Measurements from ENCODE around the gene MB21D2.

Gene MB21D2

GRCh38 chr3:192883512-192883911 is 34.1 kb downstream of the MB21D2 start:
- in situ Hi-C loops (cut with HindIII; ENCODE audit: low pct_ligation_motif_present, low sequenced_read_pairs) = no loop called here
- Histone ChIP-seq H3K27ac (peak overlapping the region; percentile 94), H3K4me3 (ENCODE audit: low read depth, low read length) (no peak overlapping the region), H3K36me3 (replicated peaks) (no peaks in the 10 kb centered on the region), H3K27me3 (replicated peaks) (no peaks in the 10 kb centered on the region)
- no peak for DNase-seq
- TF ChIP-seq CTCF (IDR thresholded peaks at IDR 0.05; ENCODE audit: low read depth, low read length, missing control alignments) = no peak

GRCh38 chr3:192881159-192881786 is 36.4 kb downstream of the MB21D2 start:
- no peaks in the 10 kb centered on the region for H3K36me3 ChIP-seq (replicated peaks)
- in situ Hi-C loops (cut with HindIII; ENCODE audit: low pct_ligation_motif_present, low sequenced_read_pairs) = no loop called here
- no peak overlapping the region for H3K27ac ChIP-seq
- no peak overlapping the region for H3K4me3 ChIP-seq (ENCODE audit: low read depth, low read length)
- no peaks in the 10 kb centered on the region for H3K27me3 ChIP-seq (replicated peaks)
- no peak for TF ChIP-seq CTCF (IDR thresholded peaks at IDR 0.05; ENCODE audit: low read depth, low read length, missing control alignments)
- DNase-seq = no peak

GRCh38 chr3:192880313-192880712 is 37.3 kb downstream of the MB21D2 start:
- TF ChIP-seq CTCF (IDR thresholded peaks at IDR 0.05; ENCODE audit: low read depth, low read length, missing control alignments) = no peak
- Histone ChIP-seq H3K4me3 (ENCODE audit: low read depth, low read length) (no peak overlapping the region), H3K27ac (no peak overlapping the region), H3K27me3 (replicated peaks) (no peaks in the 10 kb centered on the region), H3K36me3 (replicated peaks) (no peaks in the 10 kb centered on the region)
- DNase-seq = no peak
- in situ Hi-C loops (cut with HindIII; ENCODE audit: low pct_ligation_motif_present, low sequenced_read_pairs) = no loop called here

GRCh38 chr3:192879346-192880031 is 38.2 kb downstream of the MB21D2 start:
- Histone ChIP-seq H3K27ac (no peak overlapping the region), H3K36me3 (replicated peaks) (no peaks in the 10 kb centered on the region), H3K4me3 (ENCODE audit: low read depth, low read length) (no peak overlapping the region), H3K27me3 (replicated peaks) (no peaks in the 10 kb centered on the region)
- peak; percentile 94 for DNase-seq
- in situ Hi-C loops (cut with HindIII; ENCODE audit: low pct_ligation_motif_present, low sequenced_read_pairs) = no loop called here
- TF ChIP-seq CTCF (IDR thresholded peaks at IDR 0.05; ENCODE audit: low read depth, low read length, missing control alignments) = no peak

- no peaks in the 10 kb centered on the region for H3K36me3 ChIP-seq (replicated peaks)
- DNase-seq = no peak
- TF ChIP-seq CTCF (IDR thresholded peaks at IDR 0.05; ENCODE audit: low read depth, low read length, missing control alignments) = no peak
- H3K27me3 ChIP-seq (replicated peaks) = no peaks in the 10 kb centered on the region
- in situ Hi-C loops (cut with HindIII; ENCODE audit: low pct_ligation_motif_present, low sequenced_read_pairs) = no loop called here
- no peak overlapping the region for H3K4me3 ChIP-seq (ENCODE audit: low read depth, low read length)
- no peak overlapping the region for H3K27ac ChIP-seq
These were observed 41.6 kb downstream of the MB21D2 start for GRCh38 chr3:192875971-192876565.

Data from brain microvascular endothelial cell (primary cell).